Stimulated activated CD4-positive, alpha-beta T cell treated with anti-CD3 and anti-CD28 coated beads, Interleukin-1b, Interleukin-23, amount 100 ng/mL, for 48 hours (primary cell): ENCODE measurements around the gene ATG13.
"Not testable (repeated sequence)": the region's sequence is repeated elsewhere in the genome, so short reads cannot be mapped to it uniquely, and the experiment has no call there.

ENCODE experiments used
- DNase-seq: peaks from one replicate; pipeline ENCODE4 v3.0.0-alpha.2; 2020

Gene ATG13

GRCh38 chr11:46617134-46617971 lies at the start of gene ATG13, which contains the start of gene HARBI1:
Gene ATG13 (plus strand): TSS chr11:46617553. CDS start chr11:46644292, 26,739 bp downstream.
Gene HARBI1 (minus strand): TSS chr11:46617227. CDS start chr11:46616237, 990 bp downstream.
- DNase-seq = peak; percentile 93

- no peak for DNase-seq
Measured at GRCh38 chr11:46570790-46571398, 46.5 kb upstream of the ATG13 start.

GRCh38 chr11:46574656-46575055 lies 42.7 kb upstream of the ATG13 start:
- DNase-seq = no peak

- DNase-seq = no peak
Measured at GRCh38 chr11:46577058-46577457, 40.3 kb upstream of the ATG13 start.

GRCh38 chr11:46582588-46582987 lies 34.8 kb upstream of the ATG13 start:
- DNase-seq = no peak

- not testable (repeated sequence) for DNase-seq
Measured at GRCh38 chr11:46583513-46583912, 33.8 kb upstream of the ATG13 start.

- no peak for DNase-seq
Measured at GRCh38 chr11:46588131-46588530, 29.2 kb upstream of the ATG13 start.

GRCh38 chr11:46588915-46589314 lies 28.4 kb upstream of the ATG13 start:
- DNase-seq = no peak

- DNase-seq = no peak
Measured at GRCh38 chr11:46590740-46591605, 26.4 kb upstream of the ATG13 start.

GRCh38 chr11:46593550-46594373 lies 23.6 kb upstream of the ATG13 start, which contains the start of gene AMBRA1:
Gene AMBRA1 (minus strand): TSS chr11:46594023. CDS start chr11:46548380, 45,643 bp downstream.
- DNase-seq = peak; percentile 88

GRCh38 chr11:46594374-46594700 lies 23.0 kb upstream of the ATG13 start:
- no peak for DNase-seq

GRCh38 chr11:46594785-46595184 lies 22.6 kb upstream of the ATG13 start:
- no peak for DNase-seq

GRCh38 chr11:46597155-46597554 lies 20.2 kb upstream of the ATG13 start:
- no peak for DNase-seq

GRCh38 chr11:46597609-46598219 lies 19.6 kb upstream of the ATG13 start:
- no peak for DNase-seq

- no peak for DNase-seq
Measured at GRCh38 chr11:46599340-46600193, 17.8 kb upstream of the ATG13 start.

- DNase-seq = no peak
Measured at GRCh38 chr11:46600194-46600960, 17.0 kb upstream of the ATG13 start.

- DNase-seq = no peak
Measured at GRCh38 chr11:46601129-46601528, 16.2 kb upstream of the ATG13 start.

GRCh38 chr11:46603704-46604308 lies 13.5 kb upstream of the ATG13 start:
- no peak for DNase-seq

GRCh38 chr11:46604796-46605195 lies 12.6 kb upstream of the ATG13 start:
- DNase-seq = no peak

- no peak for DNase-seq
Measured at GRCh38 chr11:46607516-46607915, 9.8 kb upstream of the ATG13 start.
